T1000 (cell line): Measurements from ENCODE around the gene FGFR3.
"Not testable (repeated sequence)": the region's sequence is repeated elsewhere in the genome, so short reads cannot be mapped to it uniquely, and the experiment has no call there.

ENCODE experiments used
- DNase-seq: peaks from one replicate; lab custom pipeline; 2025; ENCODE audit warnings: mixed read lengths; lab: John Stamatoyannopoulos, UW

The FGFR3 gene

GRCh38 chr4:1819284-1819683 lies 26.2 kb downstream of the FGFR3 start:
- no peak for DNase-seq

DNA sequence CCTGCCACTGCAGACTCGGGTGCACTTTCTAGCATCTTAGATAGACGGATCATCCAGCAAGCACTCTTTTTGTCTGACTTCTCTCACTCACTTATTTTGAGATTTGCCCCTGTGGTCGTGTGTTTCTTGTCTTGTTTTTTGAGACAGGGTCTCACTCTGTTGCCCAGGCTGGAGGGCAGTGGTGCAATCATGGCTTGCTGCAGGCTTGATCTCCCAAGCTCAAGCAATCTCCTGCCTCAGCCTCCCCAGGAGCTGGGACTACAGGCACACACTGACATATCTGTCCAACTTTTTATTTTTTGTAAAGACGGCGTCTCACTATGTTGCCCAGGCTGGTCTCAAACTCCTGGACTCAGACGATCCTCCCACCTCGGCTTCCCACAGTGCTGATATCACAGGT lies 26.7 kb downstream of the FGFR3 start:
- no peak for DNase-seq

GRCh38 chr4:1821679-1822567 lies 28.8 kb downstream of the FGFR3 start:
- no peak for DNase-seq

GRCh38 chr4:1822568-1823544 lies 29.8 kb downstream of the FGFR3 start:
- DNase-seq, result no peak

DNA sequence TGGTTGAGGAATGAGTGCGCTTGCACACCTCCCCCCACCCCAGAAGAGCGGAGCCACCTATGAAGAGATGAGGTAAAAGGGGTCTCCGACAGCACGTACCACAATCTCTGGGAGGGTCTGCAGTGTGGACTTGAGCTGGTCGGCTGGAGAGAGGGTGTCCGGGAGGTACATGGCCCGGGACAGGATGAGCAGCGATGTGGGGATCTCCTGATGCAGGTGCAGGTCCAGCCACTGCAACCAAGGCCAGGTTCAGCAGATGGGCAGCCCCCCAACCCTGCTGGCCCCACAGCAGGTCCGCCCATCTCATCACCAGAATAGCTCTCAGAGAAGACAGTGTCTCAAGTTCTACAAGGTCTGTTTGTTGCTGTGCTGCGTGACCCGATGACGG lies 30.4 kb downstream of the FGFR3 start:
- DNase-seq, result no peak

GRCh38 chr4:1824746-1825145 lies 31.7 kb downstream of the FGFR3 start:
- no peak for DNase-seq

DNA sequence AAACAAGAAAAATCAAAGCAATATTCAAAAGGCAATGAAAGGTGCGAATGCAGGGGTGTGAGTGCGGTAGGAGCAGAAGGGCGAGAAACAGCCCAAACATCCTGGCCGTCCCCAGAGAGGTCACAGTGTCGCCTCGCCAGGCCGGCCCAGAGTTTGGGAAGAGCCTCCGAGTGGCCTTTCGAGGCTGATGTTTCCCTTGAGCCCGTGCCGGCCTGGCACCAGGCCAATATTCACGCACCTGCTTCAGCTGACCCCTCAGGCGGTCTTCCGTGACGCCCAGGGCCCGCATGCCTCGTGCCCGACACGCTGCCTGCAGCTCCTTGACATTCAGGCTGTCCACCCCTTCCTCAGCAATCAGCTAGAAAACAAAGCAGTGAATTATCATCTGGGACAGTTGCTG lies 32.2 kb downstream of the FGFR3 start:
- DNase-seq, result no peak

DNA sequence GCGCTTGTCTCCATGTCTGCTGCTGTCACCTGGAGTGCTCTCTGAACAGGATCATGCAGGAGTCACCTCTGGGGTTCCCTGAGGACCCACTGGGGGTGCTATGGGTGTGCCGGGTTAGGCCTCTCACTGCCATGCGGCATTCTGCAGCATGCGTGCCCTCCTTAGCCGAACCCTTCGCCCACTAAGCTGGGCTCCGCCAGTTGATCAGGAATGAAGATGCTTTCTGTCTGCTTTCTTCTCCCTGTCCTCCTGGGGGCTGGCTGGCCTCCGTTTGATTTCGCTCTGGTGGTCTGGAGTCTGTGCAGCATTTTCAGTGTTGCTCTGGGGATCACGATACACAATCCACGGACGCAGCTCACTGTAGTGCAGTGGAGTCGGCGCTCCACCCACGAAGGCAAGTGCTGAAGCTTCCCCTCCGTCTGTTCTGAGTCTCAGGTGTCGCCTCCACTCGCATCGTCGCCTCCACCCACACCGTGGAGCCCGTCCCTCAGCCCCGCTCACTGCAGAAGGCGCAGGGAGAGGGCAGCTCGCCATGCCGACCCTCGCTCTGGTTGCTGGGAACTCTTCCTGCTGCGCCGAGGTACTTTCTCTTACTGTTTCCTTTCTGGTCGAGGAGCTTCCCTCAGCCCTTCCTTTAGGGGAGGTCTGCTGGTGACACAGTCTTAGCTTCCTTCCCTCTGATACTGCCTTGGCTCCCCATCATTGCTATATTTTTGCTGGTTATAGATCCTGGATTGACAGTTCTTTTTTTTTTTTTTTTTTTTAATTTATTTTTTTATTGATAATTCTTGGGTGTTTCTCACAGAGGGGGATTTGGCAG lies 33.6 kb downstream of the FGFR3 start:
- no peak for DNase-seq

GRCh38 chr4:1830234-1830633 lies 37.1 kb downstream of the FGFR3 start:
- DNase-seq, result no peak

GRCh38 chr4:1830642-1831228 lies 37.6 kb downstream of the FGFR3 start:
- DNase-seq, result no peak

DNA sequence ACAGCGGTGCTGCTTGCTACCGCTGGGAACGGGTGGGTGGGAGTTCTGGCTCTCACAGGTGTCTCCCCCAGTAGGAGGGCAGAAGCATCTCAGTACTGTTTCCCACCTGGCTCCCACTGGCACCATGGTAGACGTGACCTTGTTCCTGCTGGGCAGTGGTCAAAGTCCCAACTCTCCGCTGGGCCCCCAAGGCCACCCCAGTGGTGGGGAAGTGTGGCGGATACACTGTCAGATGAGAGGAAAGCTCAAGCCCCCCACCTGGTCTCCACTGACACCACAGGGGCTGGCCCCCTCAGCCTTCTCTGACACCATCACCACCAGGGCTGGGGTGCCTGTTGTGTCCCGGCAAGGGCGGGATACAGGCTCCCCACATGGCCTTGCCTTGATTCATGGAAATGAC lies 38.2 kb downstream of the FGFR3 start:
- DNase-seq, result no peak

DNA sequence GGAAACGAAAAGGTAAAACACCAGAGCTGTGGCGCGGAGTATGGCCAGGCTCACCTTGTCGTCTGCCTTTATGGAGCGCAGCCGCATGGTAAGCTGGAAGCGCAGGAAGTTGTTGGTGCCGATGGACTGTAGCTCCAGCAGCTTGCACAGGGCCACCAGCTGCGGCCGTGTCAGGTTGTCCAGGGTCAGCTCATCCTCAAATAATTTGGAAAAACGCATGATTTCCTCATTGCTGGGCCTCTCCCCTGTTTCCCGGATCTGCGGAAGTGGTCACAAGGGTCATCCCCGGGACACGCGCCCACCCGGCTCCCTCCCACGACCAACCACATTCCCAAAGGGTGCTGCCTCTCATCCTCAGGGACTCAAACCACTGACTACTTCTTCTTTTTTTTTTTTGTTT lies 39.6 kb downstream of the FGFR3 start:
- no peak for DNase-seq

GRCh38 chr4:1833307-1834046 lies 40.4 kb downstream of the FGFR3 start:
- DNase-seq, result no peak

DNA sequence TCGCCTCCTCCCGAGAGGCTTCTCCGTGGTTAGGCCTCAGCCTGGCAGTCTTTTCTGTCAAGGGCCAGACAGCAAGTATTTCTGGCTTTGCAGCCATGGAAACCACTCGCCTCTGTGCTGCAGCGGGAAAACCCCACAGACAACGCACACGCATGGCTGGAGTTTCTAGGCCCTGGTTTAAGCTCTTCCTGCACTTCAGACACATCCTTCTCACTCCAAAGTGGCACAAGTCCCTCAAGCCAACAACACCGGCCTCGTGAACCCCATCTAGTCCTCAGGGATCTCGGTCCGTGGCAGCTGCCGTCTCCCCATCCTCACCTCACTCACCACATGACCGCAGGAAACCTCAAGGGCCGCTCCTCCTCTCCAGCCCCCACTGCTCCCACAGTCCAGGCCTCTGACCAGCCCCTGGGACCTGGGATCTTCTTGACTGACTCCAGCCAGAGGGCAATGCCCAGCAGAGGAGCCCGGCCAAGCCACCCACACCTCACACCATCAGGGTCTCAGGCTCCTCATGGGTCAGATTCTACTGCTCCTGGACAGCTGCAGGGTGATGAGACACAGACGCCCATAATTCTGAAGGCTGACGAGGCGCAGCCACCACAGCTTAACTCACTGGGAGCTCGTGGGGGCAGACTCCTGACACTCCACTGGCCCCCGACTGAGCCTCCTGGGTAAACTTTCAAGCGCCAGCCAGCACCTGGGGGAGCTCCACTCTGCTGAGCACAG lies 41.1 kb downstream of the FGFR3 start:
- no peak for DNase-seq

- not testable (repeated sequence) for DNase-seq
These were observed 42.7 kb downstream of the FGFR3 start for GRCh38 chr4:1835836-1836235.

- no peak for DNase-seq
These were observed 43.6 kb downstream of the FGFR3 start for GRCh38 chr4:1836650-1837049.

DNA sequence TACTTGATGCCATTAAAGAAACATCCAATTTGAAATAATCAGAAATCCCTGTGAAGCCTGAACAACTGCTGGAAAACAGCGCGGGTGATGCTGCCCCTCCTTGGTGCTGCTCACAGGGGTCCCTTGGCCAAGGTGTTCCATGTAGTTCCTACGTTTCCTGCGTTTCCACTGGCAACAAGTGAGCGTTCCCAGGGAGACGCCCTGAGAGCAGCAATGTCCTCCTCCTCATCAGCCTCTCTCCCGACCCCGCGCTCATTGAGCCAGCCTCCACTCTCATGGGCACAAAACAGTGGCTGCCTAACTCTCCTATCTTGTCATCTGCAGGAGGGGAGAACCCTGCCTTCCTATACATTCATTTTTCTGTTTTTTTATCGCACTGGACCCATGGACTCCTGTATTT lies 44.0 kb downstream of the FGFR3 start:
- DNase-seq, result no peak

- no peak for DNase-seq
These were observed 46.2 kb downstream of the FGFR3 start for GRCh38 chr4:1839282-1839681.

DNA sequence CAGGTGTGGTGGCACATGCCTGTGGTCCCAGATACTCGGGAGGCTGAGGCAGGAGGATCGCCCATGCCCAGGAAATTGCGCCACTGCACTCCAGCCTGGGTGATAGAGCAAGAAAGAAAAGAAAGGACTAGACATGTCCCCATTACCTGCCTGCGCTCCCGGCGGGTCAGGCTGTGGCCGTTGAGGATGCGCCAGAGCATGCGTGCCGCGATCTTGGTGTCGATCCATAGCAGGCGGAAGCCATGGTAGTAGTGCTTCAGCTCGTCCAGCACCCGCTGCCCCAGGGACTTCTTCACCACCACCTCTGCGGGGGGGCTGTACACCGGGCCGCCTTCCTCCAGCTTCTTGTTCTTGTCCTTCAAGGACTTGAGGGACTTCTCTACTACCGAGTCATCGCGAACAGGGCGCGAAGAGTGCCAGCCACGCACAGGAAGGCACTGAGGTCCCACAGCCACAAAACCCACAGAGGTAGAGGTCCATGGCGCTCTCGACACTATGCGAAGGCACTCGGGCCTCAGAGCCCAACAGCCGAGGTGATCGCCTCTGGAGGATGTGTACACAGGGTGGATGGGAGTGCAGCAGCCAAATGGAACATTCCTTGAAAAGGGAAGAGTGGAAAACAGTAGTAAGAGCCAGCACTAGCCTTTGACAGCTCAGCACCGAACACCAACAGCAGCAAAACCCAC lies 48.3 kb downstream of the FGFR3 start:
- no peak for DNase-seq

- no peak for DNase-seq
These were observed 48.8 kb downstream of the FGFR3 start for GRCh38 chr4:1841887-1842210.
